SK-N-SH (cell line): ENCODE results near the gene NARS2. TPM values are rescaled to one million over a fixed set of nuclear protein-coding genes. Genes with fewer than 3 reads are reported as not detected.

Source experiments
- CTCF ChIA-PET: fragments of 300-600, 350-600 bp; formaldehyde crosslinking; extraction: SDS; loops from one replicate; lab custom pipeline; 2021; lab: Yijun Ruan, JAX
- POLR2A ChIA-PET: fragments of 350-600 bp; sonication (Branson Sonifier 250); formaldehyde crosslinking; extraction: SDS; loops from one replicate; lab custom pipeline; 2020; ENCODE audit warnings: antibody characterized with exemption, inconsistent platforms; lab: Yijun Ruan, JAX
- DNase-seq: peaks from one replicate; pipeline ENCODE4 v3.0.0; 2012
- H2AFZ ChIP-seq: fragments of 200-600 bp; sonication (generic); 2 replicates; pipeline ENCODE4 v1.8.1; 2016; ENCODE audit warnings: antibody characterized with exemption, mild to moderate bottlenecking, low read depth
- H3F3A ChIP-seq: fragments of 200-600 bp; sonication (generic); replicated peaks from 2 replicates; pipeline ENCODE3; 2016; ENCODE audit warnings: antibody characterized with exemption, mild to moderate bottlenecking; ENCODE audit not compliant: insufficient read depth
- H3K27ac ChIP-seq, 2 experiments: fragments of 200-500 bp in 1 of 2; fragments of 200-600 bp in 1 of 2; sonication (Bioruptor generic) in 1 of 2; sonication (generic), shearing (Covaris generic) in 1 of 2; 2 replicates each; pipeline versions ENCODE4 v1.5.1 to v1.6.1; 2014 to 2016; ENCODE audit warnings: low read depth in 2 of 2, inconsistent platforms in 1 of 2, low read length in 1 of 2, mild to moderate bottlenecking in 1 of 2, mixed read lengths in 1 of 2
- H3K27me3 ChIP-seq: fragments of 200-600 bp; sonication (generic), shearing (Covaris generic); 2 replicates; pipeline ENCODE4 v1.6.1; 2016; ENCODE audit warnings: mixed run types; ENCODE audit not compliant: insufficient read depth
- H3K36me3 ChIP-seq, 2 experiments: fragments of 200-500 bp in 1 of 2; fragments of 200-600 bp in 1 of 2; sonication (Bioruptor generic) in 1 of 2; sonication (generic) in 1 of 2; replicated peaks in 1 of 2; 2 replicates each; pipeline versions ENCODE3 to v1.5.1; 2014 to 2016; ENCODE audit warnings: low read length in 1 of 2, mild to moderate bottlenecking in 1 of 2; ENCODE audit not compliant: insufficient read depth in 2 of 2, control insufficient read depth in 1 of 2
- H3K4me1 ChIP-seq, 2 experiments: fragments of 200-500 bp in 1 of 2; fragments of 200-600 bp in 1 of 2; sonication (Bioruptor generic) in 1 of 2; sonication (generic), shearing (Covaris generic) in 1 of 2; 2 replicates each; pipeline versions ENCODE4 v1.5.1 to v1.6.1; 2014 to 2016; ENCODE audit warnings: low read depth in 1 of 2, low read length in 1 of 2, mixed run types in 1 of 2; ENCODE audit not compliant: insufficient read depth in 2 of 2, control insufficient read depth in 1 of 2
- H3K4me2 ChIP-seq: fragments of 200-600 bp; sonication (generic), shearing (Covaris generic); 2 replicates; pipeline ENCODE4 v1.6.1; 2017; ENCODE audit warnings: mixed run types
- H3K4me3 ChIP-seq, 2 experiments: fragments of 200-500 bp in 1 of 2; fragments of 200-600 bp in 1 of 2; sonication (Bioruptor generic) in 1 of 2; sonication (generic), shearing (Covaris generic) in 1 of 2; 2 replicates each; pipeline versions ENCODE4 v1.5.1 to v1.8.1; 2014 to 2016; ENCODE audit warnings: low read depth in 2 of 2, inconsistent platforms in 1 of 2, low read length in 1 of 2, mild to moderate bottlenecking in 1 of 2, mixed read lengths in 1 of 2, moderate library complexity in 1 of 2
- H3K79me2 ChIP-seq: fragments of 200-600 bp; sonication (generic); 2 replicates; pipeline ENCODE4 v1.8.1; 2017; ENCODE audit warnings: mild to moderate bottlenecking; ENCODE audit not compliant: insufficient read depth
- H3K9ac ChIP-seq: fragments of 200-600 bp; sonication (generic); 2 replicates; pipeline ENCODE4 v1.6.1; 2017; ENCODE audit warnings: mixed run types
- H3K9me2 ChIP-seq: fragments of 200-600 bp; sonication (generic); 2 replicates; pipeline ENCODE4 v1.6.1; 2017; ENCODE audit warnings: mixed run types
- H3K9me3 ChIP-seq: fragments of 200-600 bp; sonication (generic); 2 replicates; pipeline ENCODE4 v1.6.1; 2017; ENCODE audit warnings: mixed run types, mild to moderate bottlenecking, moderate library complexity
- H4K20me1 ChIP-seq: fragments of 200-600 bp; sonication (generic); 2 replicates; pipeline ENCODE4 v1.6.1; 2017; ENCODE audit warnings: mild to moderate bottlenecking, mixed run types; ENCODE audit not compliant: insufficient read depth
- FOXM1 ChIP-seq: IDR thresholded peaks from 2 replicates; pipeline ENCODE4 v1.4.0; 2012; ENCODE audit warnings: low read depth, mild to moderate bottlenecking
- MEF2A ChIP-seq: IDR thresholded peaks from 2 replicates; pipeline ENCODE4 v1.4.0; 2012; ENCODE audit warnings: low read depth, borderline replicate concordance
- NRF1 ChIP-seq: IDR thresholded peaks from 2 replicates; pipeline ENCODE4 v1.6.1; 2012; ENCODE audit warnings: low read depth, mild to moderate bottlenecking, low read length
- RXRA ChIP-seq: IDR thresholded peaks from 2 replicates; pipeline ENCODE4 v1.4.0; 2012; ENCODE audit warnings: low read depth, mild to moderate bottlenecking, borderline replicate concordance
- TEAD4 ChIP-seq: IDR thresholded peaks from 2 replicates; pipeline ENCODE4 v1.4.0; 2012; ENCODE audit warnings: mild to moderate bottlenecking, borderline replicate concordance; ENCODE audit not compliant: insufficient read depth
- YY1 ChIP-seq: IDR thresholded peaks from 2 replicates; pipeline ENCODE4 v1.4.0; 2012; ENCODE audit warnings: low read depth, mild to moderate bottlenecking
- WGBS: methylation state at CpG from one replicate; pipeline ENCODE4 v1.1.6; 2017; ENCODE audit warnings: low lambda C conversion rate; 5-methylcytosine and 5-hydroxymethylcytosine counted together
- polyA plus RNA-seq, 3 experiments: library from polyadenylated mRNA; depleted of rRNA; stranded (reverse); fragments of >200 nt; gene quantifications; 2 replicates each; pipeline ENCODE4 v1.2.3, GENCODE V29; 2012
- TF ChIP-seq, protein P1 (sequence below): IDR thresholded peaks from 2 replicates; pipeline ENCODE4 v1.6.1; 2012; ENCODE audit warnings: mild to moderate bottlenecking, low read depth, low read length, moderate library complexity
- TF ChIP-seq, protein P2 (sequence below): IDR thresholded peaks from 2 replicates; pipeline ENCODE4 v1.4.0; 2012; ENCODE audit warnings: low read depth

NARS2 gene
- polyA plus RNA-seq, 1 of the 3 experiments (the other 2 are of a cell fraction) = 8.9 TPM

DNA sequence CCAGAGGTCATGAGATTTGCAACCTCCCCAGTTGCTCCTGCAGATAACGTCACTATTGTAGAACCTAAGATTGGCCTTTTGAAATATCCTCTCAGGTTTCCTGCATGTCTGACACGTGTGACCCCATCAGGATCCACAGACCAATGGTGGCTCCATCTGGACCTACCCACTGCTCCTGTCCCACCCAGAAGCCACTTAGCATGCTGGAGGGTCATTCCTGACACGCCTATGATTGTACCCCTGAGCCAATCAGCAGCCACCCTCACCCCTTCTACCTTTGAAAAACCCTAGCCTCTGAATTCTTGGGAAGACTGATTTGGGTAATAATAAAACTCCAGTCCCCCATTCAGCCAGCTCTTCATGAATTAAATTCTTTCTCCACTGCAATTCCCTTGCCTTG, 20.1 kb upstream of the NARS2 start:
- peaks cover 7% of the 10 kb centered on the region; the same call in 1 of the 2 replicates for H3K27me3 ChIP-seq
- no peaks in the 10 kb centered on the region for H3K36me3 ChIP-seq
- ChIA-PET CTCF (interaction anchor here (1.4 kb wide), 1 partner anchor 30 kb away, joined by 3 read pairs; no protein-coding TSS in a partner anchor), POLR2A (no interaction called here)
- H3K4me3 ChIP-seq = no peak overlapping the region
- peaks cover 6% of the 10 kb centered on the region for H3F3A ChIP-seq
- H3K9me2 ChIP-seq = no peaks in the 10 kb centered on the region
- no peak overlapping the region for H2AFZ ChIP-seq
- 38% methylated on average over 3 of the region's 3 CpGs for WGBS
- no peaks in the 10 kb centered on the region for H4K20me1 ChIP-seq
- H3K4me1 ChIP-seq = 0 out of 4 replicates have a peak, but pooled peaks cover 0 to 13% of the 10 kb centered on the region in 2 experiments
- H3K9ac ChIP-seq = no peak overlapping the region
- TF ChIP-seq MEF2A (no peak), FOXM1 (no peak), RXRA (no peak), TEAD4 (no peak)
- TF ChIP-seq, protein P1, sequence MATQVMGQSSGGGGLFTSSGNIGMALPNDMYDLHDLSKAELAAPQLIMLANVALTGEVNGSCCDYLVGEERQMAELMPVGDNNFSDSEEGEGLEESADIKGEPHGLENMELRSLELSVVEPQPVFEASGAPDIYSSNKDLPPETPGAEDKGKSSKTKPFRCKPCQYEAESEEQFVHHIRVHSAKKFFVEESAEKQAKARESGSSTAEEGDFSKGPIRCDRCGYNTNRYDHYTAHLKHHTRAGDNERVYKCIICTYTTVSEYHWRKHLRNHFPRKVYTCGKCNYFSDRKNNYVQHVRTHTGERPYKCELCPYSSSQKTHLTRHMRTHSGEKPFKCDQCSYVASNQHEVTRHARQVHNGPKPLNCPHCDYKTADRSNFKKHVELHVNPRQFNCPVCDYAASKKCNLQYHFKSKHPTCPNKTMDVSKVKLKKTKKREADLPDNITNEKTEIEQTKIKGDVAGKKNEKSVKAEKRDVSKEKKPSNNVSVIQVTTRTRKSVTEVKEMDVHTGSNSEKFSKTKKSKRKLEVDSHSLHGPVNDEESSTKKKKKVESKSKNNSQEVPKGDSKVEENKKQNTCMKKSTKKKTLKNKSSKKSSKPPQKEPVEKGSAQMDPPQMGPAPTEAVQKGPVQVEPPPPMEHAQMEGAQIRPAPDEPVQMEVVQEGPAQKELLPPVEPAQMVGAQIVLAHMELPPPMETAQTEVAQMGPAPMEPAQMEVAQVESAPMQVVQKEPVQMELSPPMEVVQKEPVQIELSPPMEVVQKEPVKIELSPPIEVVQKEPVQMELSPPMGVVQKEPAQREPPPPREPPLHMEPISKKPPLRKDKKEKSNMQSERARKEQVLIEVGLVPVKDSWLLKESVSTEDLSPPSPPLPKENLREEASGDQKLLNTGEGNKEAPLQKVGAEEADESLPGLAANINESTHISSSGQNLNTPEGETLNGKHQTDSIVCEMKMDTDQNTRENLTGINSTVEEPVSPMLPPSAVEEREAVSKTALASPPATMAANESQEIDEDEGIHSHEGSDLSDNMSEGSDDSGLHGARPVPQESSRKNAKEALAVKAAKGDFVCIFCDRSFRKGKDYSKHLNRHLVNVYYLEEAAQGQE = no peak
- no peak for DNase-seq
- H3K79me2 ChIP-seq = no peaks in the 10 kb centered on the region
- H3K27ac ChIP-seq = no peak overlapping the region
- H3K4me2 ChIP-seq = no peak overlapping the region
- no peaks in the 10 kb centered on the region for H3K9me3 ChIP-seq

GRCh38 chr11:78588517-78588916, 13.9 kb upstream of the NARS2 start:
- 37% methylated on average over 3 of the region's 3 CpGs for WGBS
- POLR2A ChIA-PET = no interaction called here

DNA sequence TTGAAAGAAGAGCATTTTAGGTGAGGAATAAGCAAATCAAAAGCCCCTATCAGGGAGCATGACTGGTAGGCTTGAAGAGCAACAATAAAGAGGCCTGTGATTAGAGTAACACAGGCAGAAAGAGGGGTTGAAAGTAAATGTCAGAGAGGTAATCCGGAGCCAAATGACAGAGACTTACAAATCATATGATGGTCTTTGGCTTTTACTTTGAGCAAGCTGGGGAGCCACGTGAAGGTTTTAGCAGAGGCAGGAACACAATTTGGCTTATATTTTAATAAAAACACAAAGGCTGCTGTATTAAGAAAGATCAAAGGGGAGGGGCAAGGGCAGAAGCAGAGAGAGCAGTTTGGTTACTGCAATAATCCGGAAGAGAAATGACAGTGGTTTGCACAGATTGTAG, 12.8 kb upstream of the NARS2 start:
- H3K4me2 ChIP-seq = no peak overlapping the region

More at GRCh38 chr11:78588517-78588916, 13.9 kb upstream of the NARS2 start:
- H3K4me3 ChIP-seq = no peak overlapping the region
- peaks cover 6% of the 10 kb centered on the region for H3F3A ChIP-seq
- CTCF ChIA-PET = no interaction called here
- no peak overlapping the region for H3K9ac ChIP-seq
- H2AFZ ChIP-seq = no peak overlapping the region
- no peak overlapping the region for H3K27ac ChIP-seq
- H3K4me2 ChIP-seq = no peak overlapping the region
- H3K36me3 ChIP-seq = no peaks in the 10 kb centered on the region
- no peak for DNase-seq
- no peaks in the 10 kb centered on the region for H4K20me1 ChIP-seq
- H3K79me2 ChIP-seq = no peaks in the 10 kb centered on the region
- H3K9me3 ChIP-seq = peaks cover 21% of the 10 kb centered on the region
- no peaks in the 10 kb centered on the region for H3K9me2 ChIP-seq
- peaks cover 7% of the 10 kb centered on the region; the same call in 1 of the 2 replicates for H3K27me3 ChIP-seq
- TF ChIP-seq, protein P2, sequence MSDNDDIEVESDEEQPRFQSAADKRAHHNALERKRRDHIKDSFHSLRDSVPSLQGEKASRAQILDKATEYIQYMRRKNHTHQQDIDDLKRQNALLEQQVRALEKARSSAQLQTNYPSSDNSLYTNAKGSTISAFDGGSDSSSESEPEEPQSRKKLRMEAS = no peak
- TF ChIP-seq YY1 = no peak
- H3K4me1 ChIP-seq = no peaks in the 10 kb centered on the region

More for the DNA sequence above, 12.8 kb upstream of the NARS2 start:
- H3K27me3 ChIP-seq = peaks cover 7% of the 10 kb centered on the region; the same call in 1 of the 2 replicates
- H3K9ac ChIP-seq = no peak overlapping the region
- DNase-seq = no peak
- no peaks in the 10 kb centered on the region for H3K4me1 ChIP-seq
- no peak overlapping the region for H3K4me3 ChIP-seq
- peaks cover 30% of the 10 kb centered on the region for H3K9me3 ChIP-seq
- H3F3A ChIP-seq = peaks cover 6% of the 10 kb centered on the region
- TF ChIP-seq NRF1 (no peak), FOXM1 (no peak)
- TF ChIP-seq, all 33 proteins: peak for 0
- H2AFZ ChIP-seq = no peak overlapping the region
- H3K9me2 ChIP-seq = no peaks in the 10 kb centered on the region
- CTCF ChIA-PET = no interaction called here
- H4K20me1 ChIP-seq = no peaks in the 10 kb centered on the region
- H3K36me3 ChIP-seq = no peaks in the 10 kb centered on the region
- H3K79me2 ChIP-seq = no peaks in the 10 kb centered on the region
- H3K27ac ChIP-seq = no peak overlapping the region
- WGBS = 61% methylated on average over 3 of the region's 3 CpGs
- POLR2A ChIA-PET = no interaction called here
